Measurements from ENCODE around the gene KCP. TPM values are rescaled to one million over a fixed set of nuclear protein-coding genes. Genes with fewer than 3 reads are reported as not detected.
A peak's percentile ranks its signal among the peaks of the same experiment; 100 is the strongest.
"Not testable (repeated sequence)": the region's sequence is repeated elsewhere in the genome, so short reads cannot be mapped to it uniquely, and the experiment has no call there.

Gene KCP
- total RNA-seq, 1 donor from 2014 or later = not detected

DNA sequence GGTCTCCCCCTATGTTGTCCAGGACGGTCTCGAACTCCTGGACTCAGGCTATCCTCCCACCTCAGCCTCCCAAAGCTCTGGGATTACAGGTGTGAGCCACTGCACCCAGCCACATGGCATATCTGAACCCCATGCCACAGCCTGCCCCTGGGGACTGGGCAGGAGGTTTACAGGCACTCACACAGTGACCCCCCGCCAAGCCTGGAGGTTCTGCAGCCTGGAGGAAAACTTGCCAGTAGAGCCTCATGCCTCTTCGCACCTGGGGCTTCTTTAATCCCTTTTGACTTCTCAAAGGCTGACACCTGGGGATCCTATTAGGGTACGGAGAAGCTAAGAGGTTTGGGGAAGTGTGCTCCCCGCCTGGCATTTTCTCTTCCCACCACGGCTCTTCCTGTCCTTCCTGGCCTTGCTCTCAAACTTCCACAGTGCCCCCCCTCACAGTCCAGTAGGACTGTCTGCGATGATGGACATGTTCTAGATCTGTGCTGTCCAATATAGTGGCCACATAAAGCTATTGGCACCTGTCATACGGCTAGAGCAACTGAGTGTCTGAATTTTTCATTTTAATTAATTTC, 11.4 kb upstream of the KCP start:
- DNase-seq (ENCODE audit: low read depth in 2 of 2) = no peak

GRCh38 chr7:128920913-128921582, 10.5 kb upstream of the KCP start:
- DNase-seq (ENCODE audit: low read depth in 2 of 2) = no peak

DNA sequence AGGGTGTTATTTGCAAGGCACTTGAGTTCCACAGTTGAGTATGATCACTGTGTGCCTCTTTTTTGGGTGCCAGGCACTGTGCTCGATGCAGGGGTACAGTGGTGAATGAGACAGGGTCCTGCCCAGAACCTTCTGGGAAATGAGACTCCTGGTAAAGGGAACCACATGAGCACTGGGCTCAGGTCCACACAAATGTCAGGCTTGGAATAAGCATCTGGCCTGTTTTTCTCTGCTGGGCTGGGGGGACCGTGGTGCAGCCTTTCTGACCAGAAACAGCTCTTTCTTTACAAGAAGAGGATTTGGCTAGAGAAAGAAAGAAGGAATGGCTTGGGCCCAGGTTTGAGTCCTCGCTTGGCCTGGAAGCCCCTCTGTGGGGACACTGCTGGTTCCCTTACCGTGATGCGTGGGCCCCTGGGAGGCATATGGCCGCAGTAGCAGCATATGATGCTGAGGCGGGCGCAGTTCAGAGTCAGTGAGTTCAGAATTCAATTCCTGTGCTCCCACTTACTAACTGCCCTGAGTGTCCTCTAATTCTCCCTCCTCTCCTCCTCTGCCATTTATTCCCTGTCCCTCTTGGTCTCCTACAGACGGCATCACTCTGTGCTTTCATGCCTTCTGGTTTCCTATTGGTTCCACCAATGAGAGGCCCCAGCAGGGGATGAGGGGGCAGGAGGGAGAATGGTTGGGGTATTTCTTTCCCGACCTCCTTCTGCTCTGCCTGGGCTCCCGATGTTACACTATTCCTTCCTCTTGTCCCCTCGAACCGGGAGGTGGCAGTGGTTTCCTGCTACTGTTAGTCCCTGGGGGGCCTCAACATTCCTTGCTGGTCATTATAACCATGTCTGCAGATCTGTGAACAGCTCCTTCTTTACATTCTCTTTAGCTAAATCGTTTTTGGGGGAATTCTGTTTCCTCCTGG, 9.6 kb upstream of the KCP start:
- no peak for DNase-seq (ENCODE audit: low read depth in 2 of 2)

GRCh38 chr7:128919241-128919640, 8.7 kb upstream of the KCP start:
- DNase-seq (ENCODE audit: low read depth in 2 of 2) = no peak

- DNase-seq (ENCODE audit: low read depth in 2 of 2) = no peak
These were observed 7.6 kb upstream of the KCP start for GRCh38 chr7:128918016-128918665.

DNA sequence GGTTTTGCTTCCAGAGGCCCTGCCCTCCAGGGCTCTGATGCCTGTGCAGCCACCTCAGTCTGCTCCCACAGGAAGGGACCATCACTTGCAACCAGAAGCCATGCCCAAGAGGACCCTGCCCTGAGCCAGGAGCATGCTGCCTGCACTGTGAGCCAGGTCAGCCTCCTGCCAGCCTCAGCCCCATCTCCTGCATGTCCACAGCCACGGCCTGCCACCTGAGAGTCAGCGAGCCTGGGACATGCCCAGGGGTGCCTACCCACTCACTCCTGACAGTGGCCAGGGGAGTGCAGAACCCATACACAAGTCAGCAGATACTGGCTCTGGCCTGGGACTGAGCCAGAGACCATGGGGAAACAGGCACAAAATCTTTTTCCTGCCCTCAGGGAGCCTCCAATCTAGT, 6.6 kb upstream of the KCP start:
- DNase-seq (ENCODE audit: low read depth in 2 of 2) = no peak

DNA sequence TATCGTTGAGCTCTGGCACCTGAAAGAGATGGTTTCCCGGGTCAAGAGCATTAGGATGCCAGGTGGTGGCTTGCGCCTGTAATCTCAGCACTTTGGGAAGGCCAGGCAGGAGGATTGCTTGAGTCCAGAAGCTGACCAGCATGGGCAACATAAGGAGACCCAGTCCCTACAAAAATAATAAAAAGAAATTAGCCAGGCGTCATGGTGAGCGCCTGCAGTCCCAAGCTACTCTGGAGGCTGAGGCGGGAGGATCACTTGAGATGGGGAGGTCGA, 6.1 kb upstream of the KCP start:
- DNase-seq (ENCODE audit: low read depth in 2 of 2) = no peak

- no peak for DNase-seq (ENCODE audit: low read depth in 2 of 2)
These were observed 5.5 kb upstream of the KCP start for GRCh38 chr7:128915841-128916642.

- DNase-seq (ENCODE audit: low read depth in 2 of 2) = no peak
These were observed 4.8 kb upstream of the KCP start for GRCh38 chr7:128915271-128915819.

DNA sequence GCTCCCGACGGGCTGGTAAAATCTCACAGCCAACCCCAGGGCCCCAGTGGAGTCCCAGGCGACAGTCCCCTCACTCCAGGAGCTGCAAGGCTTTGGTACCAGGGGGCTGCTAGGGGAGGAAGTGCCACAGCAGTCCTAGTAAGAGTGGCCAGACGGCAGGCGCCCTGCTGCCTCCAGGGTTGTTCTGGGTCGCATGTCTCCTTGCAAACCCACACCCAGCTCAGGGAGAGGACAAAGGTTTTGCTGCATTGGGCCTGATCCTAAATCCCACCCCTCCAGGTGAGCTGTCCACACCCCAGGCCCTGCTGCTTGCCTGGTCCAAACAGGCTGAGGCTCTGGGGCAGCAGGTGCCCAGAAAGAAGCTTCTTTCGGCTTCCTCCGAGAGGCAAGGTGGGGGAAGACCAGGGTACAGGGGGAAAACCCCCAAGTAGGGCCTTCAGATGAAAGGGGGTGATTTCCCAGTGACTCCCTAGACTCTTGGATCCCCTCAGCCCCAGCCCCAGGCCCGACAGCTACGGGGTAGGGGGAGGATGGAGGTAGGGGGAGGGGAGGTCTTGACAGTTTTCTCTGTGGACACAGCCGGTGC, 4.2 kb upstream of the KCP start:
- DNase-seq (ENCODE audit: low read depth in 2 of 2) = no peak

- no peak for DNase-seq (ENCODE audit: low read depth in 2 of 2)
These were observed 3.5 kb upstream of the KCP start for GRCh38 chr7:128913870-128914565.

DNA sequence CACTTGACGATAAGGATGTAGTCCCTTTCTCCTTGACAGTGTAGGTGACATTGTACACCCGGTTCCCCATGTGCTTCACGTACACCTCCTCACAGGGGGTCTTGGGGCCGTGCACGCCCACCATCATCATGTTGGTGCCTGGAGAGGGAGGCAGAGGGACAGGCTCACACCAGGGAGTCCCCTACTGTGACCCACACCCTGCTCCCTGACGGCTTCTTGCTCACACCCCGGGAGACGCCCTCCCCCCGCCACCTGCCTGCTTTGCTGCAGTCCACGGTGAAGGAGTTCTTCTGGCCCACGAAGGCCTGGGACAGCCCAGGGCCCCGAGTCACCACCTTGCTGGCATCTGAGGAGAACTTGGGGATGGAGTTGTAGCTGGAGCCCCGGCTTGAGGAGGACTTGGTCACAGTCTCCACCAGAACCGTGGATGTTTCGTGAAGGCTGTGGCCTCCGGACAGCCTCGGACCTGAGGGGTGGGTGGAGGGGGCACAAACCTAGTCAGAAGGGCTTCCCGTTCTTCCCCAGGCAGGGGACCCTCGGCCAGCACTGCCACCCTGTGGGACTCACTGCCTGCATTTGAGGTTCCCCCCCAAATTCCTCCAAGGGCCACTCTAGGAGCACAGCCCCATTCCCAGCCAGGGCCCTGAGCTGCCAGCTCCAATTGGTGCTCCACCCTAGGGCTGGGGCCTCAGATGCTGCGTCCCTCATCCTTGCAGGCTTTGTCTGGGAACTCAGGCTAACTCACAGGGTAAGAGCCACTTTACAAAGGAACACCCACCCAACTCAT, 2.4 kb upstream of the KCP start:
- DNase-seq (ENCODE audit: low read depth in 2 of 2) = not testable (repeated sequence)

DNA sequence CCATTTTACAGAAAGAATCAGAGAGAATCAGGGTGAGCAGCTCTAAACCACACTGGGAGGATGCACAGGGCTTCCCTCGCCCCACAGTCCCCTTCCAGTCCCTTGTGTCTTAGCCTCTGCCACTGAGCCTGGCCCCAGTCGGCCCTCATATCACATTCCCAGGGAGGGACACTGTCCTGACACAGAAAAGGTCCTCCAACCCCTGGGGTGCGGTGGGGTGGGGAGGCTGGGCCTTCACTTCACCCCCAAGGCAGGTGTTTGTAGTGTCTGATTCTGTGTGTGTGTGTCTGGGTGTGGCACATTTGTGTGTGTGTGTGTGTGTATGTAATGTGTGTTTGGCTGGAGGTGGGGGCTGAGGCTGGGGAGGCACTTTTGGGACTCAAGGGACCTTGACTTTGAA, 1.8 kb upstream of the KCP start:
- DNase-seq (ENCODE audit: low read depth in 2 of 2) = no peak

- DNase-seq (ENCODE audit: low read depth in 2 of 2) = no peak
These were observed 1.0 kb upstream of the KCP start for GRCh38 chr7:128911423-128912031.

GRCh38 chr7:128909625-128910568, 612 bp downstream of the KCP start:
- DNase-seq (ENCODE audit: low read depth in 2 of 2) = peak in 1 of 2 donors; percentile 26

- DNase-seq (ENCODE audit: low read depth in 2 of 2) = no peak
These were observed 1.5 kb downstream of the KCP start for GRCh38 chr7:128908750-128909624.

Data from lung microvascular endothelial cell (primary cell).